Measurements from ENCODE around the gene RNF167.

RNF167 gene

GRCh38 chr17:4948166-4948930 is 8.3 kb downstream of the RNF167 start, which contains the start of gene PFN1:
TSS of gene PFN1 (minus strand) at chr17:4948530. CDS start at chr17:4948394, 136 bp downstream.
- in situ Hi-C loops (cut with MboI; ENCODE audit: low pct_unique_long_range_greater_than_20kb, low sequenced_read_pairs), result no loop called here
- peak; percentile 91 for DNase-seq

DNA sequence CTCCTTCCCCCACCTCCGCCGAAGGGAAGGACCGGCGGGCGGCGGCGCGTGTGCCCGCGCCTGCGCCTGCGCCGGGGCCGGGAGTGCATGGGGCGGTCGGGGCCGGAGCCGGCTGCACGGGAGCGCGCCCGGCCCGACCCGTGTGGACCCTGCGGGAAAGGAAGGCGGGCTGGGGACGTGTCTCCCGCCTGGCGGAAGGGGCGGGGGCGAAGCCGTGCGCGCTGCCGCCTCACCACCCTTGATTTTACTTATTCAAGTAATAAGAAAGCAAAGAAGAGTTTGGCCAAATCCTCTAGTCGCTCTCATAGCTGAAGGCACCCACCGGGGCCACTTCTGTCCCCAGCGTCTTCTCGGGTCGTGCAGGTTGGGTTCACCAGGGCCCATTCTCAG is 8.9 kb downstream of the RNF167 start:
- DNase-seq, result peak; percentile 87
- in situ Hi-C loops (cut with MboI; ENCODE audit: low pct_unique_long_range_greater_than_20kb, low sequenced_read_pairs), result no loop called here

DNA sequence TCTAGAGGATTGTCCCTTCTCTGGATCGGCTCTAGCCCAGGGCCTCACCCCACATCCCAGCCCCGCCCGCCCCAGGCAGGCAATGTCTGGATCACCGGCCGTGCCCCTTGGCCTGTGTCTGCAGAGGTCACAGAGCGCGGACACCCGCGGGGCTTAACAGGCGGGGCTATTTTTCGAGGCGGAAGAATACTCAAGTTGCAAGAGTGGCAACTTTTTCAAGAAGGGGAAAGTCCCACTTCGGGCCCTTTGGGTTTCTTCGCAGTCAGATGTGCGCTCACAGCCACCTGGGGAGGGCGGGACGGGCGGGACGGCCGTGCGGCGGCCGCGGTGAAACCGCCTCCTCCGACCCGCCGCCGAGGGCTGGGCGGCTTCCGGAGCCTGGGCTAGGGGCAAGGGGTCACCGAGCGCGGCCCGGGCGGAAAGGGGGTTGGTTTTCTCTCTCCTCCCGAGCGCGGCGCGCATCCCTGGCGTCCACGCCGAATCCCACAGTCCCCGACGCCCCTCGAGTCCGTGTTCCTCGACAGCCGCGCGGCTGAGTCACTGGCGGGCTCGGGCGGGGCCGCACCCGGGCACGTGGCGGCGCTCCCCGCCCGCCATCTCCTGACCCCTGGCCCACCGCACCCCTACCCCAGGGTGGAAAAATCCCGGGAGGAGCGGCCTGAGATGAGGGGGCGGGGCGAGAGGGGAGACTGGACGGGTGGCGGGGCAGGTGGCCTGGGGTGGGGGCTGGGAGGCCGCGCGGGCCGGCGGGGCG is 9.4 kb downstream of the RNF167 start:
- in situ Hi-C loops (cut with MboI; ENCODE audit: low pct_unique_long_range_greater_than_20kb, low sequenced_read_pairs), result no loop called here

GRCh38 chr17:4950075-4950745 is 10.1 kb downstream of the RNF167 start:
- in situ Hi-C loops (cut with MboI; ENCODE audit: low pct_unique_long_range_greater_than_20kb, low sequenced_read_pairs), result no loop called here
- DNase-seq, result peak; percentile 53

More for the DNA sequence above, 9.4 kb downstream of the RNF167 start:
- DNase-seq, result peak; percentile 47

GRCh38 chr17:4950746-4951204 is 10.7 kb downstream of the RNF167 start, which contains the start of gene ENO3:
TSS of gene ENO3 (plus strand) at chr17:4951119. CDS start at chr17:4951830, 711 bp downstream.
- no peak for DNase-seq
- in situ Hi-C loops (cut with MboI; ENCODE audit: low pct_unique_long_range_greater_than_20kb, low sequenced_read_pairs), result no loop called here

GRCh38 chr17:4951486-4951885 is 11.4 kb downstream of the RNF167 start:
- DNase-seq, result no peak
- in situ Hi-C loops (cut with MboI; ENCODE audit: low pct_unique_long_range_greater_than_20kb, low sequenced_read_pairs), result no loop called here

DNA sequence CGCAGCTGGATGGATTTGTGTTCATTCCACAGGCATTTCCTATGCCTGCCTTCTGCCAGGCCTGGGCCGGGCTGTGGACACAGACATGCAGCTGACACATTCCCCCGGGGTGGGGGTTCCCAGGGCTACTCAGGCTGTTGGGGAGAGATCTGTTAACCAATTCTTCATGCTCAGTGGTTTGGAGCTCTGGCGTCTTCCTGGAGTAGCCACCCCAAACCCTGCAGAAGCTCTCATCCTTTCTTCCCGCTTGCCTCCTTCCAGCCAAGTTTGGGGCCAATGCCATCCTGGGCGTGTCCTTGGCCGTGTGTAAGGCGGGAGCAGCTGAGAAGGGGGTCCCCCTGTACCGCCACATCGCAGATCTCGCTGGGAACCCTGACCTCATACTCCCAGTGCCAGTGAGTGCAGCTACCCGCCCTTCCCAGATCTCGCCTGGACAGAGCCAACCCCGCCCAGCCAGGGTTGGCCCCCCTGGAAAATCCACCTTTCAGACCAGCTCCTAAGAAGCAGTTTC is 13.4 kb downstream of the RNF167 start:
- in situ Hi-C loops (cut with MboI; ENCODE audit: low pct_unique_long_range_greater_than_20kb, low sequenced_read_pairs), result no loop called here
- no peak for DNase-seq

DNA sequence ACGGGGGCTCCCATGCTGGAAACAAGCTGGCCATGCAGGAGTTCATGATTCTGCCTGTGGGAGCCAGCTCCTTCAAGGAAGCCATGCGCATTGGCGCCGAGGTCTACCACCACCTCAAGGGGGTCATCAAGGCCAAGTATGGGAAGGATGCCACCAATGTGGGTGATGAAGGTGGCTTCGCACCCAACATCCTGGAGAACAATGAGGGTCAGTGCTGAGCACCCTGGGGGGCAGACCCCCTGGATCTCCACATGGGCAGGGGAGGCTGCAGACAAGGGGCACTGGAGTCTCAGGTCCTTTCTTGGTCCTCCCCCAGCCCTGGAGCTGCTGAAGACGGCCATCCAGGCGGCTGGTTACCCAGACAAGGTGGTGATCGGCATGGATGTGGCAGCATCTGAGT is 15.0 kb downstream of the RNF167 start:
- DNase-seq, result no peak
- in situ Hi-C loops (cut with MboI; ENCODE audit: low pct_unique_long_range_greater_than_20kb, low sequenced_read_pairs), result no loop called here

GRCh38 chr17:4956493-4957061 is 16.5 kb downstream of the RNF167 start:
- in situ Hi-C loops (cut with MboI; ENCODE audit: low pct_unique_long_range_greater_than_20kb, low sequenced_read_pairs), result no loop called here
- no peak for DNase-seq

DNA sequence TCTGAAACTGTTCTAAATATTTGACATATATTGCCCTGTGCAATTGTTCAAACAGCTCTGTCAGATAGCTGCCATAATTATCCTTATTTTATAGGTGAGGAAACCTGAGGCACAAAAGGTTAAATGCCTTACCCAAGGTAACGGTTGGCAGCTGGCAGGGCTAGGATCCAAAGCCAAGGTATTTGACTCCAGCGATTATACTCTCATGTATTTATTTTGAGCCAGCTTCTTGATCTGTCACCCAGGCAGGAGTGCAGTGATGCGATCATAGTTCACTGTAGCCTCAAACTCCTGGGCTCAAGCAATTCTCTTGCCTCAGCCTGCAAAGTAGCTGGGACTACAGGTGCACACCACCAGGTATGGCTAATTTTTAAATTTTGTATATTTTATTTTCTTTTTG is 18.0 kb downstream of the RNF167 start:
- DNase-seq, result no peak
- in situ Hi-C loops (cut with MboI; ENCODE audit: low pct_unique_long_range_greater_than_20kb, low sequenced_read_pairs), result no loop called here

- in situ Hi-C loops (cut with MboI; ENCODE audit: low pct_unique_long_range_greater_than_20kb, low sequenced_read_pairs), result no loop called here
- DNase-seq, result no peak
These were observed 19.3 kb downstream of the RNF167 start for GRCh38 chr17:4959261-4959965.

- peak; percentile 49 for DNase-seq
- in situ Hi-C loops (cut with MboI; ENCODE audit: low pct_unique_long_range_greater_than_20kb, low sequenced_read_pairs), result no loop called here
These were observed 20.3 kb downstream of the RNF167 start for GRCh38 chr17:4960279-4960922.

DNA sequence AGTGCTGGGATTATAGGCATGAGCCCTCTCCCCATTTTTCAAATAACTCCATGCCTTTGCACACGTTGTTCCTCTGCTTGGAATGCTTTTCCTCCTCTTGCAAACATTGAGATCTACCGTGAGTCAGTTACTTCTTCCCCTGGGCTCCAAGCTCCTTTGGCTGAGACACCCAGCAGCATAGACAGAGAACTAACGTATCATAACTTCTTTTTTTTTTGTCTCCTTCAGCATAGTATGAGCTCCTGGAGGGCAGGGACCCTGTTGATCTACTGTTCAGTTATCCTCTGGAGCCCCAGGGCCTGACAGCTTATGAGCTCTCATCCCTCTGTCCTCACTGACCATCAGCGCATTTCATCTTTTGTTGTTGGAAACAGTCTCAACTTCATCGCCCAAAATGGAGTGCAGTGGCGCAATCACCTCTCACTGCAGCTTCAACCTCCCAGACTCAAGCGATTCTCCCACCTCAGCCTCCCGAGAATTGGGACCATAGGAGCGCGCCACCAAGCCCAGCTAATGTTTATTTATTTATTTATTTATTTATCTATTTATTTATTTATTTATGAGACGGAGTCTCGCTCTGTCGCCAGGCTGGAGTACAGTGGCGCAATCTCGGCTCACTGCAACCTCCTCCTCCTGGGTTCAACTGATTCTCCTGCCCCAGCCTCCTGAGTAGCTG is 25.4 kb downstream of the RNF167 start:
- in situ Hi-C loops (cut with MboI; ENCODE audit: low pct_unique_long_range_greater_than_20kb, low sequenced_read_pairs), result no loop called here

DNA sequence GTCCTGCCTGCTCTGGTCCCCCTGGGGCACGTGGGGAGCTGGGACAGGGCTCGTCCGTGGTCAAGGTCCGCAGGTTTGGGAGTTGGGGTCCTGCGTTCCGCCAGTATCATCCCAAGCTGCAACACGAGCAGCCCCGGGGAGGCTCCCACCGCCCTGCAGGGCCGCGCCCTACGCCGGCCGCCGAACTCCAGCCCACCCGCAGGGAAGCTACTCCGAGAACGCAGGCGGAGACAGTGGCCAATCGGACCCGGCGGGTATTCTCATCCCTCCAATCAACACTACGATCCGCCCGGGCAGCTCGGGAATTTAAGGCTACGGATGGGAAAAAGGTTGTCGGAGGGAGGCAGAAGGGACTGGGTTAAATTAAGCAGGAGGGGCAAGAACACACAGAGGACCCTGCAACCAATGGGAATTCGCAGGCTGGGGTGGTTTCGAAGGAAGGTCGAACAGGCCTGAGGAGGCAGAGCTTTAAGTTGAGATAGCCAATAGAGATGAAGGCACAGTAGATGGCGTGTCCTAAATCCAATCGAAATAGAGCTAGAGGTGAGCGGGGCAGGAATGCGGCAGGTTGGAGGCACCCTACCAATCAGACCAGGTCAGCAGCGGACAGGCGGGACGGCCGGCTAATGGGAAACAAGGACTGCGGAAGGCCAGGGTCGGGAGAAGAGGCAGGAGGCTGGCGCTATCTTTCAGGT is 26.9 kb downstream of the RNF167 start:
- in situ Hi-C loops (cut with MboI; ENCODE audit: low pct_unique_long_range_greater_than_20kb, low sequenced_read_pairs), result no loop called here
- DNase-seq, result peak; percentile 100

More for the DNA sequence above, 25.4 kb downstream of the RNF167 start:
- DNase-seq, result no peak

DNA sequence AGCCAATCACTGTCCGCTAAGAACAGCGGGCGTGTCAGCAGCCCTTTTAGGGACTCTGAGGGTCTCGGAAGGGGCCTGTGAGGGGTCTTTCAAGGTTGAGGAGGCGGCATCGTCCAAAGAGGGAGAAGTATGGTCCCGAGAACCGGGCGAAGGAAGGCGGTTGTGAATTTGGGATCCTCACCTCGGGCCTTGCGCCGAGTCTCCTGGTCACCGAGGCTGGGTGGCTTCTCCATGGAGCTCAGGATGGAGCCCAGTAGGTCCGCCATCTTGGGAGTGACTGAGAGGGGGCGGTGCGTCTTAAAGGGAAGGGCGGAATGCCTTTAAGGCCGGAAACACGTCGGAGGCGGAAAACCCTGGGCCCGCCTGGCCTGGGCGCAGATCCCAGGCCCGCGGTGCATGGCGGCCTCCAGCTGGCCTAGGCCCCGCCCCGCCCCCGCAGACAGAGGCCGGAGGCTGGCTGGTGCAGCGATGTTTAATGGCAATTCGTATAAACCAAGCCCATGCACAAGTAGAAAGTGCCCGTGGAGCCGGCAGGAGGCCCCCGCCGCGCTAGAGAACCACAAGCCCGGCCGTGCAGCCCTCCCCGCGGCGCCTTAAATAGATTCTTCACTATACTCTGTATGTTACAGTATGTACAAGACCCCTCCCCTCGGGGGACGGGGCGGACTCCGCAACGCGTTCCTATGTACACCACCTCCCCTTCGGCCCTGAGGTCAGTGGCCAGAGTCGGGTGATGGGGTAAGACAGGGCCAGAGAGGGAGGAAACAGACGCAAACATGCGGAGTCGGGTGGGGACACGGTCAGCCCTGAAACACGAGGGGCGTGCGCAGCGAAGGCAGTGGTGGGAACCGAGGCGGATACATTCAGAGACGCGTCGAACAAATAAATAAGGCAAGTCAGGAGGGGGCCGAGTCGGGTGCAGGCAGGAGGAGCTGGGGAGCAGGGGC is 27.7 kb downstream of the RNF167 start, which contains the start of gene SPAG7:
Gene SPAG7 (minus strand): TSS at position 279 of the 947 bp plus-strand sequence. CDS start 13 bp downstream, at position 266.
- DNase-seq, result peak; percentile 99

DNA sequence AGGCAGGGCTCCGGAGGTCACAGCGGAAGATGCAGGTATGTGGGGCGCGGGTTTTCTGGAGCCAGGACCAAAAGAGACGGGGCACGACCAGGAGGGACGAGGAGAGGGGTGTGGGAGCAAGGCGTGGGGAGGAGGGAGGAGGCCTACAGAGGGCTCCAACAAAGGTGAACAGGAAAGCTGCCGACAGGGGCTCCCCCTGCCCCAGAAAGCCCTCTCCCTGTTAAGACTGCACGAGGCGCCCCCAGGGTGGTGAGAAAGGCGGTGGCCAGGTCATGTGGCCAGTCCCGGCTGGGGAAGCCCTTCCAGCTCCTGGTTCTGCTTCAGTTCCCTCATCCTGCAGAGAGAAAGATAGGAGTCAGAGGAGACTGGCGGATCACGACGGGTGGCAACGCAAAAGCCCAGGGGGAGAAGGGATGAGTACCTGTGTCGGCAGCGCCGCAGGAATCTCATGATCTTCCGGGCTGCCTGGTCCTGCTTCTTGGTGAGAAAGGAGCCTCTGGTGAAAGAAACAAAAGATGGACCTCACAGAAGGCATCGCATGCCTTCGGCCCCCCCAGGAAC is 28.5 kb downstream of the RNF167 start:
- no peak for DNase-seq
- in situ Hi-C loops (cut with MboI; ENCODE audit: low pct_unique_long_range_greater_than_20kb, low sequenced_read_pairs), result no loop called here

More for the DNA sequence above, 27.7 kb downstream of the RNF167 start, which contains the start of gene SPAG7:
- in situ Hi-C loops (cut with MboI; ENCODE audit: low pct_unique_long_range_greater_than_20kb, low sequenced_read_pairs), result no loop called here
